ENCODE results near the gene FMNL2. TPM values are rescaled to one million over a fixed set of nuclear protein-coding genes. Genes with fewer than 3 reads are reported as not detected.

FMNL2 gene
- total RNA-seq, 1 donor: 24.2 TPM

GRCh38 chr2:152624805-152625204 lies 289.8 kb downstream of the FMNL2 start:
- H3K36me3 ChIP-seq (ENCODE audit: insufficient read depth, low read length): peaks cover 6% of the 10 kb centered on the region
- H2AFZ ChIP-seq (ENCODE audit: low read length): no peak overlapping the region
- H3K4me1 ChIP-seq (ENCODE audit: insufficient read depth, low read length): no peaks in the 10 kb centered on the region
- no peaks in the 10 kb centered on the region for H3K27me3 ChIP-seq (ENCODE audit: insufficient read depth, low read length)
- no peak overlapping the region for H3K4me2 ChIP-seq (ENCODE audit: insufficient read depth, low read length)
- no peaks in the 10 kb centered on the region for H4K20me1 ChIP-seq (ENCODE audit: insufficient read depth, low read length)
- no peak overlapping the region for H3K4me3 ChIP-seq (ENCODE audit: insufficient read depth, low read length)
- no peaks in the 10 kb centered on the region for H3K79me2 ChIP-seq (ENCODE audit: insufficient read depth, low read length)
- no peaks in the 10 kb centered on the region for H3K9me3 ChIP-seq (ENCODE audit: low read depth, low read length)
- H3K27ac ChIP-seq (ENCODE audit: low read depth, low read length): no peak overlapping the region
- TF ChIP-seq CTCF (IDR thresholded peaks at IDR 0.05; ENCODE audit: extremely low read depth, low read depth, low read length): no peak
- DNase-seq (ENCODE audit: insufficient read length, low spot score, missing footprints): no peak

GRCh38 chr2:152626911-152627339 lies 292.0 kb downstream of the FMNL2 start:
- Histone ChIP-seq H3K4me1 (ENCODE audit: insufficient read depth, low read length) (no peaks in the 10 kb centered on the region), H3K27ac (ENCODE audit: low read depth, low read length) (no peak overlapping the region), H2AFZ (ENCODE audit: low read length) (no peak overlapping the region), H3K4me2 (ENCODE audit: insufficient read depth, low read length) (no peak overlapping the region), H3K9me3 (ENCODE audit: low read depth, low read length) (no peaks in the 10 kb centered on the region), H3K27me3 (ENCODE audit: insufficient read depth, low read length) (no peaks in the 10 kb centered on the region), H3K79me2 (ENCODE audit: insufficient read depth, low read length) (no peaks in the 10 kb centered on the region), H3K36me3 (ENCODE audit: insufficient read depth, low read length) (peaks cover 1% of the 10 kb centered on the region), H4K20me1 (ENCODE audit: insufficient read depth, low read length) (no peaks in the 10 kb centered on the region), H3K4me3 (ENCODE audit: insufficient read depth, low read length) (no peak overlapping the region)
- no peak for TF ChIP-seq CTCF (IDR thresholded peaks at IDR 0.05; ENCODE audit: extremely low read depth, low read depth, low read length)
- DNase-seq (ENCODE audit: insufficient read length, low spot score, missing footprints): no peak

GRCh38 chr2:152627351-152627957 lies 292.5 kb downstream of the FMNL2 start:
- Histone ChIP-seq H3K4me2 (ENCODE audit: insufficient read depth, low read length) (no peak overlapping the region), H3K4me1 (ENCODE audit: insufficient read depth, low read length) (no peaks in the 10 kb centered on the region), H2AFZ (ENCODE audit: low read length) (no peak overlapping the region), H3K36me3 (ENCODE audit: insufficient read depth, low read length) (no peaks in the 10 kb centered on the region), H3K79me2 (ENCODE audit: insufficient read depth, low read length) (no peaks in the 10 kb centered on the region), H3K4me3 (ENCODE audit: insufficient read depth, low read length) (no peak overlapping the region), H4K20me1 (ENCODE audit: insufficient read depth, low read length) (no peaks in the 10 kb centered on the region), H3K27ac (ENCODE audit: low read depth, low read length) (no peak overlapping the region), H3K9me3 (ENCODE audit: low read depth, low read length) (no peaks in the 10 kb centered on the region), H3K27me3 (ENCODE audit: insufficient read depth, low read length) (no peaks in the 10 kb centered on the region)
- peak; percentile 73 for TF ChIP-seq CTCF (IDR thresholded peaks at IDR 0.05; ENCODE audit: extremely low read depth, low read depth, low read length)
- DNase-seq (ENCODE audit: insufficient read length, low spot score, missing footprints): peak; percentile 83

GRCh38 chr2:152629202-152629601 lies 294.2 kb downstream of the FMNL2 start:
- H3K36me3 ChIP-seq (ENCODE audit: insufficient read depth, low read length): no peaks in the 10 kb centered on the region
- H2AFZ ChIP-seq (ENCODE audit: low read length): no peak overlapping the region
- no peak overlapping the region for H3K27ac ChIP-seq (ENCODE audit: low read depth, low read length)
- H3K4me2 ChIP-seq (ENCODE audit: insufficient read depth, low read length): no peak overlapping the region
- no peaks in the 10 kb centered on the region for H3K9me3 ChIP-seq (ENCODE audit: low read depth, low read length)
- no peak for DNase-seq (ENCODE audit: insufficient read length, low spot score, missing footprints)
- no peaks in the 10 kb centered on the region for H4K20me1 ChIP-seq (ENCODE audit: insufficient read depth, low read length)
- H3K79me2 ChIP-seq (ENCODE audit: insufficient read depth, low read length): no peaks in the 10 kb centered on the region
- H3K27me3 ChIP-seq (ENCODE audit: insufficient read depth, low read length): no peaks in the 10 kb centered on the region
- no peaks in the 10 kb centered on the region for H3K4me1 ChIP-seq (ENCODE audit: insufficient read depth, low read length)
- H3K4me3 ChIP-seq (ENCODE audit: insufficient read depth, low read length): no peak overlapping the region
- TF ChIP-seq CTCF (IDR thresholded peaks at IDR 0.05; ENCODE audit: extremely low read depth, low read depth, low read length): no peak

Measured in osteoblast (primary cell).